H1 (cell line): Measurements from ENCODE around the gene FAM53B. TPM values are rescaled to one million over a fixed set of nuclear protein-coding genes. Genes with fewer than 3 reads are reported as not detected.

ENCODE experiments used
- CHD2 ChIP-seq: IDR thresholded peaks from 2 replicates; pipeline ENCODE4 v1.6.1; 2012; ENCODE audit warnings: low read length, improper control_type of control experiment
- HDAC6 ChIP-seq: IDR thresholded peaks from one replicate; pipeline ENCODE4 v1.7.1; 2012; ENCODE audit warnings: low read depth, mild to moderate bottlenecking, inconsistent platforms, low read length, moderate library complexity
- JUN ChIP-seq: IDR thresholded peaks from 2 replicates; pipeline ENCODE4 v1.6.1; 2011; ENCODE audit warnings: low read depth, mild to moderate bottlenecking, improper control_type of control experiment, low read length
- KDM4A ChIP-seq: IDR thresholded peaks from one replicate; pipeline ENCODE4 v1.7.1; 2012; ENCODE audit warnings: low read depth, mild to moderate bottlenecking, moderate library complexity, low read length, inconsistent platforms; ENCODE audit not compliant: severe bottlenecking
- SP2 ChIP-seq: IDR thresholded peaks from 2 replicates; pipeline ENCODE4 v1.6.1; 2012; ENCODE audit warnings: mild to moderate bottlenecking, low read length, inconsistent platforms
- TEAD4 ChIP-seq: IDR thresholded peaks from 2 replicates; pipeline ENCODE4 v1.6.1; 2012; ENCODE audit warnings: low read depth, low read length, inconsistent platforms, mixed read lengths
- polyA plus RNA-seq, 7 experiments: library from polyadenylated mRNA; depleted of rRNA in 3 of 7; stranded (reverse) in 5 of 7; unstranded in 2 of 7; fragments of >200 nt in 5 of 7; fragments of 200-250 nt in 2 of 7; gene quantifications; 1 replicate in 5 of 7; 2 replicates in 1 of 7; 4 replicates in 1 of 7; pipeline versions ENCODE4 v1.2.1 to v1.2.3, GENCODE V29; 2011 to 2013; ENCODE audit warnings: missing spikeins in 2 of 7, mixed read lengths in 2 of 7
- total RNA-seq: library from RNA; stranded (reverse); fragmentation: NEBNext Ultra II Directional; extraction: Animal tissue kit (Norgen Biotek cat#: 25700); gene quantifications from 2 replicates; pipeline ENCODE4 v1.2.1, GENCODE V29; 2021
- TF ChIP-seq, protein P1 (sequence below): IDR thresholded peaks from 2 replicates; pipeline ENCODE4 v1.6.1; 2012; ENCODE audit warnings: inconsistent platforms

FAM53B gene
- total and polyA plus RNA-seq, 2 of the 8 experiments (the other 6 are each of a cell fraction or from before 2014, with no cell fraction given) = 5.3 to 14.4 TPM

- TF ChIP-seq TEAD4 (no peak), KDM4A (no peak), HDAC6 (no peak), SP2 (no peak), JUN (no peak), CHD2 (no peak)
- TF ChIP-seq, protein P1, sequence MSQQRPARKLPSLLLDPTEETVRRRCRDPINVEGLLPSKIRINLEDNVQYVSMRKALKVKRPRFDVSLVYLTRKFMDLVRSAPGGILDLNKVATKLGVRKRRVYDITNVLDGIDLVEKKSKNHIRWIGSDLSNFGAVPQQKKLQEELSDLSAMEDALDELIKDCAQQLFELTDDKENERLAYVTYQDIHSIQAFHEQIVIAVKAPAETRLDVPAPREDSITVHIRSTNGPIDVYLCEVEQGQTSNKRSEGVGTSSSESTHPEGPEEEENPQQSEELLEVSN = no peak
Measured at GRCh38 chr10:124677749-124678556, 66.2 kb downstream of the FAM53B start (continued).
